OCI-LY1 (cell line): ENCODE measurements around the gene MCC.

Source experiments
- H2AFZ ChIP-seq: fragments of 200-600 bp; sonication (generic), shearing (Covaris generic); 2 replicates; pipeline ENCODE4 v1.6.0; 2014; ENCODE audit warnings: antibody characterized with exemption, mild to moderate bottlenecking, low read length
- H3F3A ChIP-seq: fragments of 200-600 bp; sonication (generic), shearing (Covaris generic); 2 replicates; pipeline ENCODE4 v1.6.0; 2014; ENCODE audit warnings: mild to moderate bottlenecking, antibody characterized with exemption, low read length, moderate library complexity; ENCODE audit not compliant: insufficient read depth
- H3K27ac ChIP-seq: fragments of 200-600 bp; sonication (generic); 2 replicates; pipeline ENCODE4 v1.5.1; 2014; ENCODE audit warnings: low read length, mixed run types, mild to moderate bottlenecking, low read depth; ENCODE audit not compliant: poor library complexity, severe bottlenecking
- H3K27me3 ChIP-seq: fragments of 200-600 bp; sonication (generic); 2 replicates; pipeline ENCODE4 v1.6.0; 2014; ENCODE audit warnings: antibody characterized with exemption, mild to moderate bottlenecking, low read length, moderate library complexity; ENCODE audit not compliant: insufficient read depth
- H3K36me3 ChIP-seq: fragments of 200-600 bp; sonication (generic); 2 replicates; pipeline ENCODE4 v1.6.1; 2014; ENCODE audit warnings: mild to moderate bottlenecking, antibody characterized with exemption, low read length, moderate library complexity, mixed read lengths; ENCODE audit not compliant: insufficient read depth
- H3K4me1 ChIP-seq: fragments of 200-600 bp; sonication (generic); 2 replicates; pipeline ENCODE4 v1.5.1; 2014; ENCODE audit warnings: mild to moderate bottlenecking, low read length, moderate library complexity; ENCODE audit not compliant: insufficient read depth, severe bottlenecking
- H3K4me2 ChIP-seq: fragments of 200-600 bp; sonication (generic), shearing (Covaris generic); 2 replicates; pipeline ENCODE4 v1.6.1; 2014; ENCODE audit warnings: low read length
- H3K4me3 ChIP-seq: fragments of 200-600 bp; sonication (generic); 2 replicates; pipeline ENCODE4 v1.5.1; 2014; ENCODE audit warnings: low read length, low read depth, mild to moderate bottlenecking, mixed read lengths; ENCODE audit not compliant: poor library complexity, severe bottlenecking
- H3K79me2 ChIP-seq: fragments of 200-600 bp; shearing (Covaris generic); 2 replicates; pipeline ENCODE4 v1.6.1; 2016; ENCODE audit warnings: mixed run types, low read length, mixed read lengths; ENCODE audit not compliant: insufficient read depth
- H3K9ac ChIP-seq: fragments of 200-600 bp; sonication (generic), shearing (Covaris generic); 2 replicates; pipeline ENCODE4 v1.6.1; 2014; ENCODE audit warnings: mild to moderate bottlenecking, low read length, mixed read lengths
- H3K9me2 ChIP-seq: fragments of 200-600 bp; sonication (generic), shearing (Covaris generic); 2 replicates; pipeline ENCODE4 v1.6.1; 2014; ENCODE audit warnings: low read depth, mild to moderate bottlenecking, low read length, mixed read lengths
- H3K9me3 ChIP-seq: fragments of 200-600 bp; shearing (Covaris generic); 2 replicates; pipeline ENCODE4 v1.6.1; 2014; ENCODE audit warnings: low read length, mixed read lengths
- H4K20me1 ChIP-seq: fragments of 200-600 bp; sonication (generic), shearing (Covaris generic); 2 replicates; pipeline ENCODE4 v1.6.0; 2016; ENCODE audit warnings: mild to moderate bottlenecking, low read length; ENCODE audit not compliant: insufficient read depth
- CTCF ChIP-seq: fragments of 200-600 bp; sonication (generic), shearing (Covaris generic); IDR thresholded peaks from 2 replicates; pipeline ENCODE4 v1.5.1; 2017; ENCODE audit warnings: mild to moderate bottlenecking, antibody characterized with exemption, low read length, moderate library complexity, mixed read lengths
- EZH2 ChIP-seq: fragments of 200-600 bp; sonication (generic), shearing (Covaris generic); IDR thresholded peaks from 2 replicates; pipeline ENCODE4 v1.8.0; 2017; ENCODE audit warnings: borderline replicate concordance, mixed run types, mild to moderate bottlenecking, antibody characterized with exemption, low read length, moderate library complexity, mixed read lengths

MCC gene

GRCh38 chr5:113526421-113526820 is 38.2 kb upstream of the MCC start:
- no peak overlapping the region for H3K4me3 ChIP-seq
- peaks cover 35% of the 10 kb centered on the region for H3K79me2 ChIP-seq
- no peak overlapping the region for H2AFZ ChIP-seq
- no peaks in the 10 kb centered on the region; the same call in 1 of the 2 replicates for H4K20me1 ChIP-seq
- H3K36me3 ChIP-seq: peaks cover 52% of the 10 kb centered on the region
- no peaks in the 10 kb centered on the region for H3K9me2 ChIP-seq
- H3K4me1 ChIP-seq: peaks cover 39% of the 10 kb centered on the region
- H3K9me3 ChIP-seq: peaks cover 9% of the 10 kb centered on the region
- H3K27ac ChIP-seq: no peak overlapping the region
- no peak overlapping the region for H3K9ac ChIP-seq
- H3F3A ChIP-seq: no peaks in the 10 kb centered on the region
- TF ChIP-seq CTCF (no peak), EZH2 (no peak)
- H3K4me2 ChIP-seq: no peak overlapping the region
- no peaks in the 10 kb centered on the region for H3K27me3 ChIP-seq

DNA sequence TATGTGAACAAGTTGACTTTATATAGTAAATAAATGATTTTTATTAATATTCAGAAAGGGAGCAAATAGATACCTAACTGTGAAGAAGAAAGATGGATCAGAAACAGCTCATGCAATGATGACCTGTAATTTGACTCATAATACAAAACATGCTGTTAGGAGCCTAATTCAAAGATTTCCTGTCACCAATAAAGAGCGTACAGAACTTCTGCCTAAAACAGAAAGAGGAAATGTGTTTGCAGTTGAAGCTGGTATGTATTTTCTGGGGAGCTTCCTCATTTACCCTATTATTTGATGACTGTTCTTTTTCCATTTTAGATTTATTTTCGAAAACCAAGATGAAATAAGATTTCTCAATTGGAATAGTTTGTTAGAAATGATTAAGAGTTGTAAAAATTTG is 36.7 kb upstream of the MCC start:
- peaks cover 39% of the 10 kb centered on the region for H3K4me1 ChIP-seq
- H3K36me3 ChIP-seq: peaks cover 50% of the 10 kb centered on the region

DNA sequence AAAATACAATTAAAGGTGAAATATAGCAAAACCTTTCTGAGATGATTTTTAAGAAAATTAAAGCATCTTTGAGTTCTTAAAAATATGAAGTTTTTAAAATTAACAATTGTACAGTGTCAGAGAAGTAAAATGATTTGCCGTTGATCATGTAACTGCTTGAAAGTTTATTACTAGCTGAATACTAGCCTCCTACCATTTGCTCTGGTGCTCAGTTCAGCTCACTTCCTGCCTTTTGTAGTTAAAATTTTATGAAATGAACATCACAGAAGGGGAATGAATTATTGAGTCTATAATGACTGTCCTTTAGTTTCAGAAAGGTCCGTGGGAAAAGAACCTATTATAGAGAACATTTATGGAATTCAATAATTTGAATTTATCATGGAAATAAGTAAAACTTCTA is 34.9 kb upstream of the MCC start:
- Histone ChIP-seq H2AFZ (no peak overlapping the region), H3K4me3 (peak overlapping the region; percentile 19), H3K9ac (peak overlapping the region; percentile 12; the same call in 1 of the 2 replicates), H3K9me2 (no peaks in the 10 kb centered on the region), H3K4me2 (peak overlapping the region; percentile 45), H3K27ac (peak overlapping the region; percentile 50), H3K4me1 (peaks cover 39% of the 10 kb centered on the region), H3K27me3 (no peaks in the 10 kb centered on the region), H3K79me2 (peaks cover 35% of the 10 kb centered on the region), H3F3A (no peaks in the 10 kb centered on the region), H4K20me1 (no peaks in the 10 kb centered on the region; the same call in 1 of the 2 replicates), H3K9me3 (no peaks in the 10 kb centered on the region), H3K36me3 (peaks cover 52% of the 10 kb centered on the region)
- TF ChIP-seq CTCF (no peak), EZH2 (no peak)

More for the DNA sequence above, 36.7 kb upstream of the MCC start:
- Histone ChIP-seq H2AFZ (no peak overlapping the region), H3K4me3 (no peak overlapping the region), H3K9me3 (no peaks in the 10 kb centered on the region), H3K79me2 (peaks cover 35% of the 10 kb centered on the region), H4K20me1 (no peaks in the 10 kb centered on the region; the same call in 1 of the 2 replicates), H3K4me2 (peak overlapping the region; percentile 15), H3K27me3 (no peaks in the 10 kb centered on the region), H3F3A (no peaks in the 10 kb centered on the region), H3K27ac (peak overlapping the region; percentile 71), H3K9ac (no peak overlapping the region), H3K9me2 (no peaks in the 10 kb centered on the region)
- TF ChIP-seq EZH2 (no peak), CTCF (no peak)
